OCI-LY7 (cell line): ENCODE measurements around the gene CXCL10. TPM values are rescaled to one million over a fixed set of nuclear protein-coding genes. Genes with fewer than 3 reads are reported as not detected.
"Not testable (repeated sequence)": the region's sequence is repeated elsewhere in the genome, so short reads cannot be mapped to it uniquely, and the experiment has no call there.

Source experiments
- BruUV-seq: library from RNA; stranded (reverse); fragments of 400-500 nt; replicated peaks from 2 replicates; lab custom pipeline; 2021; lab: Mats Ljungman, UMichigan
- CTCF ChIA-PET: fragments of 300-600 bp; sonication (Branson Sonifier 250); formaldehyde crosslinking; loops from one replicate; lab custom pipeline; 2022; ENCODE audit warnings: antibody characterized with exemption; ENCODE audit not compliant: unreplicated experiment; lab: Charles Lee
- POLR2A ChIA-PET: fragments of 300-600 bp; sonication (Branson Sonifier 250); formaldehyde crosslinking; loops from one replicate; lab custom pipeline; 2022; ENCODE audit warnings: antibody characterized with exemption; lab: Charles Lee
- DNase-seq: peaks from one replicate; pipeline ENCODE4 v3.0.0-alpha.2; 2015; ENCODE audit warnings: low spot score
- H2AFZ ChIP-seq: fragments of 200-600 bp; sonication (generic), shearing (Covaris generic); 2 replicates; pipeline ENCODE4 v1.6.1; 2014; ENCODE audit warnings: mild to moderate bottlenecking, antibody characterized with exemption, low read length, moderate library complexity
- H3K27ac ChIP-seq: fragments of 200-600 bp; sonication (generic); 2 replicates; pipeline ENCODE4 v1.5.1; 2014; ENCODE audit warnings: mixed run types, low read depth, mild to moderate bottlenecking, moderate library complexity, low read length, inconsistent platforms; ENCODE audit not compliant: poor library complexity, severe bottlenecking
- H3K36me3 ChIP-seq: fragments of 200-600 bp; sonication (generic); 2 replicates; pipeline ENCODE4 v1.6.1; 2014; ENCODE audit warnings: mild to moderate bottlenecking, antibody characterized with exemption, low read length, moderate library complexity, mixed read lengths; ENCODE audit not compliant: insufficient read depth
- H3K4me1 ChIP-seq: fragments of 200-600 bp; sonication (generic); 2 replicates; pipeline ENCODE4 v1.5.1; 2014; ENCODE audit warnings: mild to moderate bottlenecking, low read length; ENCODE audit not compliant: insufficient read depth, poor library complexity, severe bottlenecking
- H3K4me2 ChIP-seq: fragments of 200-600 bp; sonication (generic); 2 replicates; pipeline ENCODE4 v1.6.1; 2014; ENCODE audit warnings: mild to moderate bottlenecking, low read length
- H3K4me3 ChIP-seq: fragments of 200-600 bp; sonication (generic); 2 replicates; pipeline ENCODE4 v1.5.1; 2014; ENCODE audit warnings: mild to moderate bottlenecking, low read depth, low read length; ENCODE audit not compliant: poor library complexity, severe bottlenecking
- H3K79me2 ChIP-seq: fragments of 200-600 bp; sonication (generic); 2 replicates; pipeline ENCODE4 v1.6.1; 2016; ENCODE audit warnings: low read depth, mild to moderate bottlenecking, low read length, moderate library complexity, mixed read lengths; ENCODE audit not compliant: insufficient read depth
- H3K9me2 ChIP-seq: fragments of 200-600 bp; sonication (generic); 2 replicates; pipeline ENCODE4 v1.6.1; 2016; ENCODE audit warnings: mild to moderate bottlenecking, low read length, mixed read lengths; ENCODE audit not compliant: insufficient read depth
- H3K9me3 ChIP-seq: fragments of 200-600 bp; sonication (generic); 2 replicates; pipeline ENCODE4 v1.6.1; 2014; ENCODE audit warnings: mild to moderate bottlenecking, mixed run types, low read length, mixed read lengths
- H4K20me1 ChIP-seq: fragments of 200-600 bp; sonication (generic); 2 replicates; pipeline ENCODE4 v1.6.1; 2014; ENCODE audit warnings: mild to moderate bottlenecking, antibody characterized with exemption, low read length, moderate library complexity, mixed read lengths; ENCODE audit not compliant: insufficient read depth
- EZH2phosphoT487 ChIP-seq: fragments of 200-600 bp; sonication (generic); IDR thresholded peaks from 2 replicates; pipeline ENCODE4 v1.6.1; 2018; ENCODE audit warnings: low read depth, borderline replicate concordance, mild to moderate bottlenecking, mixed run types, antibody characterized with exemption, low read length, moderate library complexity, mixed read lengths
- intact Hi-C: fragments of 100-400 bp; cut with micrococcal nuclease; formaldehyde crosslinking; loops from one replicate; pipeline ENCODE4 v1.10.0; 2022; ENCODE audit not compliant: unreplicated experiment
- total RNA-seq, 2 experiments: library from RNA; depleted of rRNA in 1 of 2; stranded (reverse); fragments of >200 nt in 1 of 2; shearing (Covaris generic) in 1 of 2; gene quantifications; 2 replicates each; pipeline ENCODE4 v1.2.3, GENCODE V29; 2014 to 2022
- TF ChIP-seq, protein P1 (sequence below): fragments of 200-600 bp; sonication (generic); conservative IDR thresholded peaks from 2 replicates; pipeline ENCODE4 v1.5.1; 2014; ENCODE audit warnings: mild to moderate bottlenecking, antibody characterized with exemption, low read length, moderate library complexity, mixed read lengths

Gene CXCL10
- total RNA-seq, 2 experiments from 2014 or later: not detected

GRCh38 chr4:76042241-76042998 lies 19.1 kb upstream of the CXCL10 start:
- H3K4me1 ChIP-seq, H3K4me2 ChIP-seq, CTCF ChIA-PET, H3K9me3 ChIP-seq, H3K9me2 ChIP-seq, H3K4me3 ChIP-seq, H3K27ac ChIP-seq, BruUV-seq, H3K79me2 ChIP-seq, DNase-seq, intact Hi-C loops, H3K36me3 ChIP-seq, H4K20me1 ChIP-seq, H2AFZ ChIP-seq: not testable (repeated sequence)
- POLR2A ChIA-PET: interaction anchor here (1.1 kb wide), 1 partner anchor 16 kb away, joined by 3 read pairs; no protein-coding TSS in a partner anchor

DNA sequence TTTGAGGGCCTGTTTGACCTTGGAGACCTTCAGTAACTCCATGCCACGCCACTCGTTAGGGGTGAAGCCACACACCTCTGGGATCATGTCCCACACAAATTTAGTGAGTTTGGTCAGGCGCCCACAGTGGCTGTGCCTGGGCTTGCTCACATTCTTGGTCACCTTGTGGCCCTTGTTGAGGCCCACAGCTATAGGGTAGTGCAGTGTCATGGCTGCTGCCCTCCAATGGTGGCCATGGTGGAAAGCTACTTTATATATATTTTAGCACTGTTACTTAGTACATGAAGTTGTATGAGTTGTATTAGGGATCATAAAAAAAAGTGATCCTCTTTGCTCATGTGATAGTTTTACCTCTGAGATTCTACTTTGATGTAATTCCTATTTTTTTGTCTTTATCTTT lies 13.6 kb upstream of the CXCL10 start:
- intact Hi-C loops: no loop called here
- no peak for DNase-seq
- H3K9me3 ChIP-seq: no peaks in the 10 kb centered on the region
- ChIA-PET POLR2A (interaction anchor here (0.7 to 2.0 kb wide), 5 partner anchors 10 to 40 kb away, joined by 3 to 7 read pairs (median 5); no protein-coding TSS in a partner anchor), CTCF (no interaction called here)
- no peaks in the 10 kb centered on the region for H3K4me1 ChIP-seq
- no TSS peak for BruUV-seq
- H4K20me1 ChIP-seq: no peaks in the 10 kb centered on the region
- H3K9me2 ChIP-seq: no peaks in the 10 kb centered on the region
- H2AFZ ChIP-seq: no peak overlapping the region
- H3K36me3 ChIP-seq: no peaks in the 10 kb centered on the region
- H3K27ac ChIP-seq: no peak overlapping the region
- TF ChIP-seq, protein P1, sequence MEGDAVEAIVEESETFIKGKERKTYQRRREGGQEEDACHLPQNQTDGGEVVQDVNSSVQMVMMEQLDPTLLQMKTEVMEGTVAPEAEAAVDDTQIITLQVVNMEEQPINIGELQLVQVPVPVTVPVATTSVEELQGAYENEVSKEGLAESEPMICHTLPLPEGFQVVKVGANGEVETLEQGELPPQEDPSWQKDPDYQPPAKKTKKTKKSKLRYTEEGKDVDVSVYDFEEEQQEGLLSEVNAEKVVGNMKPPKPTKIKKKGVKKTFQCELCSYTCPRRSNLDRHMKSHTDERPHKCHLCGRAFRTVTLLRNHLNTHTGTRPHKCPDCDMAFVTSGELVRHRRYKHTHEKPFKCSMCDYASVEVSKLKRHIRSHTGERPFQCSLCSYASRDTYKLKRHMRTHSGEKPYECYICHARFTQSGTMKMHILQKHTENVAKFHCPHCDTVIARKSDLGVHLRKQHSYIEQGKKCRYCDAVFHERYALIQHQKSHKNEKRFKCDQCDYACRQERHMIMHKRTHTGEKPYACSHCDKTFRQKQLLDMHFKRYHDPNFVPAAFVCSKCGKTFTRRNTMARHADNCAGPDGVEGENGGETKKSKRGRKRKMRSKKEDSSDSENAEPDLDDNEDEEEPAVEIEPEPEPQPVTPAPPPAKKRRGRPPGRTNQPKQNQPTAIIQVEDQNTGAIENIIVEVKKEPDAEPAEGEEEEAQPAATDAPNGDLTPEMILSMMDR: no peak
- no peak for TF ChIP-seq EZH2phosphoT487
- no peak overlapping the region for H3K4me3 ChIP-seq
- H3K79me2 ChIP-seq: no peaks in the 10 kb centered on the region
- H3K4me2 ChIP-seq: no peak overlapping the region

DNA sequence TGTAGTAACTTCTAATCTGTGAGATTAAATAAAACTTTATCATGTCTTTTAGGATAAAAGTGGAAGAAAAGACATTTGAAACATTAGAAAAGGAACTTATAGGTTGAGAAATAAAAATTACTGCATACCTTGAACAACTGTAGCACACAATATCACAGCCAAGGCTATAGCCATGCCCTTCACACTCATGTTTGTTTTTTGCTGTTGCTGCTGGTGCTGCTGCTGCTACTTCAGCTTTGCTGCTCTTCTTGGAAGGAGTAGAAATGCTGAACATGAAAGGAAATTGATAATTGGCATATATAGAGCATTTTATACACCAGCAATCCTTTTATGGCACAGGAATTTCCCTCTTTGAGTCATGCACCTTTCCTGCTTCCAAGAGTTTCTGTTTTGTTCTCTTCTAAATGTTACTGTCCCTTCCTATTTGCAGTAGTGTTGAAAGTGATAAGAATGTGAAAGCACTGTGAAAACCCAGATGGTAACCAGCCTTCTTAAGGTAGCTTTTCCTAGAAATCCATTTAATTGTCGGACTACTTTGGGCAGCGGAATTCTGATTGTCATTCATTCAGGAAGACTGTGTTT lies 12.6 kb upstream of the CXCL10 start, which contains the start of gene CXCL11:
Gene CXCL11 (minus strand): TSS at position 272 of the 582 bp plus-strand sequence. CDS start 83 bp downstream, at position 189.
- intact Hi-C loops: no loop called here
- H3K27ac ChIP-seq: no peak within 1 kb of the TSS
- H4K20me1 ChIP-seq: no peaks in the 10 kb centered on the region
- H3K9me2 ChIP-seq: no peaks in the 10 kb centered on the region
- no peak within 1 kb of the TSS for H2AFZ ChIP-seq
- DNase-seq: no peak
- no peaks in the 10 kb centered on the region for H3K9me3 ChIP-seq
- no peaks in the 10 kb centered on the region for H3K4me1 ChIP-seq
- H3K4me3 ChIP-seq: no peak within 1 kb of the TSS
- H3K36me3 ChIP-seq: no peaks in the 10 kb centered on the region
- TF ChIP-seq, protein P1: no peak
- TF ChIP-seq EZH2phosphoT487: no peak
- no peak within 1 kb of the TSS for H3K4me2 ChIP-seq
- no peaks in the 10 kb centered on the region for H3K79me2 ChIP-seq
- no TSS peak for BruUV-seq
- ChIA-PET CTCF (no interaction called here), POLR2A (interaction anchor here (0.5 to 2.0 kb wide), 5 partner anchors 10 to 736 kb away, joined by 3 to 7 read pairs (median 4); no protein-coding TSS in a partner anchor)
